GM15510 (cell line): ENCODE data around the gene TOMM40.

ENCODE experiments used
- POLR2A ChIP-seq: IDR thresholded peaks from 3 replicates; pipeline ENCODE4 v1.6.1; 2011; ENCODE audit warnings: borderline replicate concordance; ENCODE audit not compliant: insufficient read length; ENCODE audit errors: extremely low read depth

Gene TOMM40

GRCh38 chr19:44884566-44884965 is 6.5 kb upstream of the TOMM40 start:
- no peak for TF ChIP-seq POLR2A

GRCh38 chr19:44886141-44886540 is 4.9 kb upstream of the TOMM40 start:
- no peak for TF ChIP-seq POLR2A

- no peak for TF ChIP-seq POLR2A
These were observed 3.4 kb upstream of the TOMM40 start for GRCh38 chr19:44887648-44888047.

- TF ChIP-seq POLR2A = no peak
These were observed 1.2 kb upstream of the TOMM40 start for GRCh38 chr19:44889830-44890365.

DNA sequence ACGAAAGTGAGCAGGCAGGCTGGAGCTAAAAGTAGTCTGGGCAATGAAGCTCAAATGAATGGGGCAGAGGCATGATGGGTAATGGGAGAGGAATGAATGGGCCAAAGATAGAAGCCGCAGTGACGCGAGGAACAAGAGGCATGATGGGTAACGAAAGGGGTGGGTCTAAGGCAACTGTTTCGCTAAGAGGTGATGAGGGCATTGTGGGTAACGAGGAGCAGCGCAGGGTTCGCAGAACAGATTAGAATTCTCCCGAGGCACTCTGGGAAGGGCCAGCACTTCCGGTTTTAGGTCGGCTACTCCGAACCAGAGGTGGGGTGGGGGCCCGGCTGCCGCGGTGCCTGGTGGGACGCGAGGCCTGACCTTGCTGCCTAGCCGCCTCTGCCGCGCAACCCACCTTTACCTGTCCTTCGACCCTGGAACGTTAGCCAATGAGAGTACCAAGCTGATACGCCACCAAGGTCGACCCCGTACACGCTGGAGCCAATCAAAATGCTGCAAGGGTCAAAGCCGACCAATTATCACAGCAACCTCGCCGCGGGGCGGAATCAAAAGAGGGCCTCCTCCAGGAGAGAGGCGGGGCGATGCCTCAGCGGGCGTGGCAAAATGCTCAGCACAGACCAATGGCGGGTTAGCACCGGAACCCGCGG is 563 bp upstream of the TOMM40 start:
- peak; percentile 56 for TF ChIP-seq POLR2A

- no peak for TF ChIP-seq POLR2A
These were observed 1.9 kb downstream of the TOMM40 start for GRCh38 chr19:44892932-44893331.

- no peak for TF ChIP-seq POLR2A
These were observed 2.4 kb downstream of the TOMM40 start for GRCh38 chr19:44893332-44894051.

DNA sequence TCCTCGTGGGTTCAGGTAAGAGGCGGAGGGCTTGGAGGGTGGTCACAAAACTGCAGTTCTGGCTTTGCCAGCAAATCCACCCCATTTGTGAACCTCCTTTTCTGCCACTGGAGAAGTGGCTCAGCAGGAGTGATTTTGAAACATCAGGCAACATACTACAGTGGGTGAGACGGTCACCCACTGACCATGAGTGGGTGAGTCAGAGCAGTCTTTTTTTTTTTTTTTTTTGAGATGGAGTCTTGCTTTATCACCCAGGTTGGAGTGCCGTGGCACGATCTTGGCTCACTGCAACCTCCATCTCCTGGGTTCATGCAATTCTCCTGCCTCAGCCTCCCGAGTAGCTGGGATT is 3.0 kb downstream of the TOMM40 start:
- no peak for TF ChIP-seq POLR2A

DNA sequence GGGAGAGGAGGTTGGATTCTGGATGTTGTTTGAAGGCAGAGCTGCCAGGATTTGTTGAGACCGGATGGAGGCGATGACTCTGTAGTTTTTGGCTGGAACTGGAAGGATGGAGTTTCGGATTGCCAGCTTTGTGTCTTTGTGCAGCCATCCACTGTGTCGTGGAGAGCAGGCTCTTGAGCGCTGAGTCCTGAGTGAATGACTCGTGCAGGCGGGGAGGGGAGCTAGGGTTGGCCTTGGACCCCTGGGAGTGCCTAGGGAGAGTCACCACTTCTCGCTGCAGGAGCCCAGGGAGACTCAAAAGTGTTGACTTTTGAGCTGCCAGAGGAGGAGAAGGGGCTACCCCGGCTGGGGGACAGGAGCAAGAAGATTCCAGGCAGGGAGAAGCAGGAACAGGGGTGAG is 3.9 kb downstream of the TOMM40 start:
- no peak for TF ChIP-seq POLR2A

DNA sequence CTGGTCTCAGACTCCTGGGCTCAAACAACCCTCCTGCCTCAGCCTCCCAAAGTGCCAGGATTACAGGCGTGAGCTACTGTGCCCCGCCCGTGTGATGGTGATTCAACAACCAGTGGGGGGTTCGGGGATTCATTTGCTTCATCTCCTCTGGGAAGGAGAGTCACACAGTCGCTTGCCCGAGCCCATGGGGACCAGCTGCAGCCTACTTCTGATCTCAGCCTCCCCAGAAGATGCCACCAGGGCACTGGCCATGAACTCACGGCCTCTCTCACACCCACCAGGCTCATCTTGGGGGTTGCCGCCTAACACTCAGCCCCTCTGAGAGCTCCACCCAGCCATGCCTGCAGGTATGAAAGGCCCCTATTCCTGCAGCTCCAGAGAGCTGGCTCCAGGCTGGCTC is 6.8 kb downstream of the TOMM40 start:
- TF ChIP-seq POLR2A = no peak

GRCh38 chr19:44900328-44901244 is 9.5 kb downstream of the TOMM40 start:
- TF ChIP-seq POLR2A = no peak

- no peak for TF ChIP-seq POLR2A
These were observed 12.2 kb downstream of the TOMM40 start for GRCh38 chr19:44903216-44903601.

GRCh38 chr19:44903602-44904425 is 12.8 kb downstream of the TOMM40 start:
- TF ChIP-seq POLR2A = no peak

DNA sequence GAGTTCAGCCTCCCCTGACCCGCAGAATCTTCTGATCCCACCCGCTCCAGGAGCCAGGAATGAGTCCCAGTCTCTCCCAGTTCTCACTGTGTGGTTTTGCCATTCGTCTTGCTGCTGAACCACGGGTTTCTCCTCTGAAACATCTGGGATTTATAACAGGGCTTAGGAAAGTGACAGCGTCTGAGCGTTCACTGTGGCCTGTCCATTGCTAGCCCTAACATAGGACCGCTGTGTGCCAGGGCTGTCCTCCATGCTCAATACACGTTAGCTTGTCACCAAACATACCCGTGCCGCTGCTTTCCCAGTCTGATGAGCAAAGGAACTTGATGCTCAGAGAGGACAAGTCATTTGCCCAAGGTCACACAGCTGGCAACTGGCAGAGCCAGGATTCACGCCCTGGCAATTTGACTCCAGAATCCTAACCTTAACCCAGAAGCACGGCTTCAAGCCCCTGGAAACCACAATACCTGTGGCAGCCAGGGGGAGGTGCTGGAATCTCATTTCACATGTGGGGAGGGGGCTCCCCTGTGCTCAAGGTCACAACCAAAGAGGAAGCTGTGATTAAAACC is 13.5 kb downstream of the TOMM40 start:
- TF ChIP-seq POLR2A = no peak
